Rectal smooth muscle tissue (tissue), 1 donor: Measurements from ENCODE around the gene CYFIP1.
A peak's percentile ranks its signal among the peaks of the same experiment; 100 is the strongest.

ENCODE experiments used
- H3K27ac ChIP-seq: one replicate; pipeline ENCODE4 v1.7.0; 2013; ENCODE audit warnings: low read depth, low read length, inconsistent platforms
- H3K27me3 ChIP-seq: one replicate; pipeline ENCODE4 v1.7.0; 2013; ENCODE audit warnings: low read length; ENCODE audit not compliant: control insufficient read depth, insufficient read depth
- H3K36me3 ChIP-seq: one replicate; pipeline ENCODE4 v1.7.0; 2013; ENCODE audit warnings: low read length; ENCODE audit not compliant: control insufficient read depth, insufficient read depth
- H3K4me1 ChIP-seq: one replicate; pipeline ENCODE4 v1.7.0; 2013; ENCODE audit warnings: low read length; ENCODE audit not compliant: control insufficient read depth, insufficient read depth
- H3K4me3 ChIP-seq: one replicate; pipeline ENCODE4 v1.7.0; 2013; ENCODE audit warnings: low read length
- H3K9ac ChIP-seq: one replicate; pipeline ENCODE4 v1.7.0; 2013; ENCODE audit warnings: low read length

CYFIP1 gene

DNA sequence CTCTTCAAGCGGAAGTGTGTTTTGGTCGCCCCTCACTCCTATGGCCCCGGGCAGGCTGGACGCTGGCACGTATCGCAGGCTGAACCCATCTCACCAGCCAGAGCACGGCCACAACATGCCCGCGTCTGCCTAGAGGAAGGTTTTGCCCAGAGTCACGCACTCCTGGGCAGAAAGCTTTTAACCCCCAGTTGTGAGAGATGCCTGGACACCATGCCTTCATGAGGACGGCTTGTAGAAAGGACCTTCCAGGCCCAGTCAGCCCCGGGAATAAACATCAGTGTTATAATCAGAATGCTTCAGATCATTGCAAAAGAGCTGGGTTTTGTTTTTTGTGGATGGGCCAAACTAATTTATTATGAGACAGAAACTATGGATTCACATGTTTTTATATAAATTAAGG, 16.5 kb downstream of the CYFIP1 start:
- H3K27ac ChIP-seq, result no peak overlapping the region
- no peak overlapping the region for H3K9ac ChIP-seq

DNA sequence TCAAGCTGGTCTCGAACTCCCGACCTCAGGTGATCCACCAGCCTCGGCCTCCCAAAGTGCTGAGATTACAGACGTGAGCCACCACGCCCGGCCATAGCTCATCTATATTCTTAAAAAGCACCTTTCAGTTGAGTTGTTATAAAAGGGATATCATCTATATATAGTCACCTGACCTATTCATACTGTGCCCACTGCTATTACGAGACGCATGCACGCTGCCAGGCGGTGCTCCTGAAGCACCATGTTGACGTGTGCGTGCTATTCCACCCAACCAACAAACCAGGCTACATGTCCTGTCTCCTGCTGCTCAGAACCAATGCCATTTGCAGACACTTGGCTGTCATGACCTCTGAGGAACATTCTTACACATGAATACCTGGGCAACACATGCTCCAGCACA, 17.6 kb downstream of the CYFIP1 start:
- Histone ChIP-seq H3K4me1 (peaks cover 11% of the 10 kb centered on the region), H3K36me3 (no peaks in the 10 kb centered on the region), H3K27me3 (no peaks in the 10 kb centered on the region), H3K9ac (no peak overlapping the region), H3K4me3 (no peak overlapping the region), H3K27ac (no peak overlapping the region)

More for the DNA sequence above, 16.5 kb downstream of the CYFIP1 start:
- H3K4me1 ChIP-seq, result peaks cover 11% of the 10 kb centered on the region
- no peak overlapping the region for H3K4me3 ChIP-seq
- H3K27me3 ChIP-seq, result no peaks in the 10 kb centered on the region
- no peaks in the 10 kb centered on the region for H3K36me3 ChIP-seq

- no peak overlapping the region for H3K4me3 ChIP-seq
- H3K36me3 ChIP-seq, result no peaks in the 10 kb centered on the region
- H3K27ac ChIP-seq, result no peak overlapping the region
- H3K27me3 ChIP-seq, result no peaks in the 10 kb centered on the region
- H3K4me1 ChIP-seq, result peaks cover 11% of the 10 kb centered on the region
- H3K9ac ChIP-seq, result no peak overlapping the region
These were observed 18.4 kb downstream of the CYFIP1 start for GRCh38 chr15:22961762-22962161.

- Histone ChIP-seq H3K9ac (no peak overlapping the region), H3K4me1 (peaks cover 18% of the 10 kb centered on the region), H3K36me3 (no peaks in the 10 kb centered on the region), H3K27ac (no peak overlapping the region), H3K27me3 (no peaks in the 10 kb centered on the region), H3K4me3 (no peak overlapping the region)
These were observed 19.6 kb downstream of the CYFIP1 start for GRCh38 chr15:22960556-22960955.

DNA sequence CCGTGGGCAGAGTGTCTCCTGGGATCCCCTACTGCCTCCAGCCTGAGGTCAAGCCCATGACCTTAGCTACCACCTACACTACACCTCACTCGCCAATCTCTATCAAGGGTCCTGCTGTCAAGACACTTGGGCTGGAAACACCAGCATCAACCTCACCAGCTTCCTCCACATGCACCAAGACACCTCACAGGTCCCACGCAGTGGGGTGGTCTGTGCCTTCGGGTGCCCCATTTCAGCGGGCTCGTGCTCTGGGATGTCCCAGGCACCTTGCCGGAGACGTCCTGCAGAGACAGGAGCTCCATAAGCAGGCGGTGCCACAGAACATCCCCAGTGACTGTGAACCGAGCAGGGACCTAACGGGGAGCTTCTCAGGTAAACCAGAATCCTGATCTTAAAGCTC, 20.0 kb downstream of the CYFIP1 start:
- Histone ChIP-seq H3K27ac (no peak overlapping the region), H3K4me3 (no peak overlapping the region), H3K36me3 (no peaks in the 10 kb centered on the region), H3K27me3 (no peaks in the 10 kb centered on the region), H3K9ac (no peak overlapping the region), H3K4me1 (peaks cover 21% of the 10 kb centered on the region)

DNA sequence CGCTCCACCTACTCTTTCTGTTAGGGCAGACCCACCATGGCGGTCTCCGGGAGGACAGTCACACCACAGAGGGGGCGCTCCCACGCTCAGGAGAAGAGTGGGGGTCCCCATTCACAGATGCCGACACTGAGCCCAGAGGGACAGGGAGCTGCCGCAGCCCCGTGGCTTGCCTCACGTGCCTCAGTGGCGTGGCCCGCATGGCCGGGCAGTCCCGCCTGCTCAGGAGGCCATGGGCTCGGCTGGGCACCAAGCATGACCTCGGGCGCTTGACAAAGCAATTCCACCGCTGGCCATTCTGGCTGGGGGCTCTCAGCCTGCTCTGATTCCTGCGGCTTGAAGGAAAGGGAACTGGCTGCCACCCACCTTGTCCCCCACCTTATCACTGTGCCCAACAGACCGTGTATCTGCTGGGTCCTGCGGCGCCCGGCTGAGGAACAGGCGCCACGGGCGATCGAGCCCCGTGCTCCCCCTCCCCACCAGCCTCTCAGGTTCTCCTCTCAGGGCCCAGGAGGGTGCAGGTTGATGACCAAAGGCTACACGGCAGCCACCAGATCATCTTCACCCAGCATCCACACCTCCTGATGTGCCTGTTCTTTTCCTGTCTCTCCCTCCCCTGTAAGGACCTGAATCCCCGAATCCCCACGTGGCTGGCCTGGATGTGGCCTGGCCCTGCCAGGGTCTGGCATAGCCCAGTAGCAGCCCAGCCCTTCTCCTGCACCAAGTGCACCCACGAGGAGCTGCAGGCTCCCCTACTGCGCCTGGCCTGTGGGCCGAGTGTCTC, 20.7 kb downstream of the CYFIP1 start:
- Histone ChIP-seq H3K4me1 (peaks cover 20% of the 10 kb centered on the region), H3K27ac (no peak overlapping the region), H3K36me3 (no peaks in the 10 kb centered on the region)

GRCh38 chr15:22958487-22959280, 21.5 kb downstream of the CYFIP1 start:
- no peak overlapping the region for H3K4me3 ChIP-seq
- H3K36me3 ChIP-seq, result no peaks in the 10 kb centered on the region
- no peaks in the 10 kb centered on the region for H3K27me3 ChIP-seq
- no peak overlapping the region for H3K27ac ChIP-seq
- peaks cover 17% of the 10 kb centered on the region for H3K4me1 ChIP-seq
- H3K9ac ChIP-seq, result no peak overlapping the region

More for the DNA sequence above, 20.7 kb downstream of the CYFIP1 start:
- Histone ChIP-seq H3K9ac (no peak overlapping the region), H3K4me3 (no peak overlapping the region), H3K27me3 (no peaks in the 10 kb centered on the region)

DNA sequence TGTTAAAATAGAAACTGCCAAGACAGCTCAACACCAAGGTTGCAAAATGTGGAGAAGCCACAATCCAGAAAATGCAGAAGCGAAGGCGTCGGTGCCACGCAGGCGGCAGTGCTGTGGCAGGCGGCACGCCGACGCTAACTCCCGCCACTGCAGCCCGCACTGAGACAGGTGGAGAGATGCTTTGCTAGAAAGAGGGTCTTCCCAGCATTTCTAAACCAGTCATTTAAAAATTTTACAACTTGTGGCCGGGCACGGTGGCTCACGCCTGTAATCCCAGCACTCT, 23.2 kb downstream of the CYFIP1 start:
- H3K36me3 ChIP-seq, result no peaks in the 10 kb centered on the region
- peaks cover 23% of the 10 kb centered on the region for H3K4me1 ChIP-seq
- no peak overlapping the region for H3K27ac ChIP-seq
- H3K4me3 ChIP-seq, result no peak overlapping the region
- no peaks in the 10 kb centered on the region for H3K27me3 ChIP-seq
- H3K9ac ChIP-seq, result no peak overlapping the region

DNA sequence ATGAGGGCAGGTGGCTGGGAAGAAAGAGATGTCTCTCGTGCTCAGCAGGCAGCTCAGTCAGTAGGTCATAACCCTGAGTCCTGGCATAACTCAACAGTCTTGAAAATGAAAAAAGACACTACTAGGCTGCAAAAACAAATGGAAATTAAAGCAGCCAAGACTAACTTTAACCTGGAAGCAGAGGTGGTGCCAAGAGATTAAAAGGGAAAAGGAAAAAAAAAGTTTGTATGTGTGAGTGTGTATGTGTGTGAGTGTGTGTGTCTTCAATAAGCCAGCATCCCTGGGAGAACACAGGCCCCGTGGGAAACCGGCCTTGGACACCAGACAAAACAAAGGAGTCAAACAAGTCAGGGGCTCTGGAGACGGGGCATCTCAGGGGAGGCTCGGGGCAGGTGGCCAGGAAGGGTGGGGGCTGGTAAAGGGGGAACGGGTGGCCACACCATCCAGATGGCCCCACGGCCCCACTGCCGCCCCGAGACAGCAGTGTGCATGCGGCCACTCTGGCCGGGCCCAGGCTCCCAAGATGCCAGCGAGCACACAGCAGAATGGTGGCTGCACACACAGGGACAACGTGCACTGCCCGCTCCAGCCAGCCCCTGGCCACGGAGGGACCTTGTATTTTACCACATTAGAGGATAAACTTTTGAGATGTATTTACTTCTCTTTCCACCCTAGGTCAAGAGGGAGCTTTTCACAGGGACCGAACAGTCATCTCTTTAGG, 23.8 kb downstream of the CYFIP1 start:
- Histone ChIP-seq H3K36me3 (no peaks in the 10 kb centered on the region), H3K27ac (peak overlapping the region; percentile 6), H3K4me3 (no peak overlapping the region), H3K4me1 (peaks cover 24% of the 10 kb centered on the region), H3K9ac (no peak overlapping the region), H3K27me3 (no peaks in the 10 kb centered on the region)

GRCh38 chr15:22955544-22956119, 24.5 kb downstream of the CYFIP1 start:
- Histone ChIP-seq H3K36me3 (no peaks in the 10 kb centered on the region), H3K27ac (no peak overlapping the region), H3K4me1 (peaks cover 24% of the 10 kb centered on the region), H3K4me3 (no peak overlapping the region), H3K9ac (no peak overlapping the region), H3K27me3 (no peaks in the 10 kb centered on the region)

GRCh38 chr15:22954798-22955543, 25.2 kb downstream of the CYFIP1 start:
- no peak overlapping the region for H3K27ac ChIP-seq
- no peak overlapping the region for H3K4me3 ChIP-seq
- H3K9ac ChIP-seq, result no peak overlapping the region
- H3K4me1 ChIP-seq, result peaks cover 24% of the 10 kb centered on the region
- H3K36me3 ChIP-seq, result no peaks in the 10 kb centered on the region
- no peaks in the 10 kb centered on the region for H3K27me3 ChIP-seq

GRCh38 chr15:22954326-22954725, 25.8 kb downstream of the CYFIP1 start:
- H3K27me3 ChIP-seq, result no peaks in the 10 kb centered on the region
- H3K36me3 ChIP-seq, result no peaks in the 10 kb centered on the region
- H3K4me3 ChIP-seq, result no peak overlapping the region
- H3K27ac ChIP-seq, result no peak overlapping the region
- H3K4me1 ChIP-seq, result peaks cover 19% of the 10 kb centered on the region
- H3K9ac ChIP-seq, result no peak overlapping the region
